OCI-LY1 (cell line): ENCODE results near the gene RAPGEF6.
A peak's percentile ranks its signal among the peaks of the same experiment; 100 is the strongest.

Experiments used
- H2AFZ ChIP-seq: fragments of 200-600 bp; sonication (generic), shearing (Covaris generic); 2 replicates; pipeline ENCODE4 v1.6.0; 2014; ENCODE audit warnings: antibody characterized with exemption, mild to moderate bottlenecking, low read length
- H3F3A ChIP-seq: fragments of 200-600 bp; sonication (generic), shearing (Covaris generic); 2 replicates; pipeline ENCODE4 v1.6.0; 2014; ENCODE audit warnings: mild to moderate bottlenecking, antibody characterized with exemption, low read length, moderate library complexity; ENCODE audit not compliant: insufficient read depth
- H3K27ac ChIP-seq: fragments of 200-600 bp; sonication (generic); 2 replicates; pipeline ENCODE4 v1.5.1; 2014; ENCODE audit warnings: low read length, mixed run types, mild to moderate bottlenecking, low read depth; ENCODE audit not compliant: poor library complexity, severe bottlenecking
- H3K27me3 ChIP-seq: fragments of 200-600 bp; sonication (generic); 2 replicates; pipeline ENCODE4 v1.6.0; 2014; ENCODE audit warnings: antibody characterized with exemption, mild to moderate bottlenecking, low read length, moderate library complexity; ENCODE audit not compliant: insufficient read depth
- H3K36me3 ChIP-seq: fragments of 200-600 bp; sonication (generic); 2 replicates; pipeline ENCODE4 v1.6.1; 2014; ENCODE audit warnings: mild to moderate bottlenecking, antibody characterized with exemption, low read length, moderate library complexity, mixed read lengths; ENCODE audit not compliant: insufficient read depth
- H3K4me1 ChIP-seq: fragments of 200-600 bp; sonication (generic); 2 replicates; pipeline ENCODE4 v1.5.1; 2014; ENCODE audit warnings: mild to moderate bottlenecking, low read length, moderate library complexity; ENCODE audit not compliant: insufficient read depth, severe bottlenecking
- H3K4me2 ChIP-seq: fragments of 200-600 bp; sonication (generic), shearing (Covaris generic); 2 replicates; pipeline ENCODE4 v1.6.1; 2014; ENCODE audit warnings: low read length
- H3K4me3 ChIP-seq: fragments of 200-600 bp; sonication (generic); 2 replicates; pipeline ENCODE4 v1.5.1; 2014; ENCODE audit warnings: low read length, low read depth, mild to moderate bottlenecking, mixed read lengths; ENCODE audit not compliant: poor library complexity, severe bottlenecking
- H3K79me2 ChIP-seq: fragments of 200-600 bp; shearing (Covaris generic); 2 replicates; pipeline ENCODE4 v1.6.1; 2016; ENCODE audit warnings: mixed run types, low read length, mixed read lengths; ENCODE audit not compliant: insufficient read depth
- H3K9ac ChIP-seq: fragments of 200-600 bp; sonication (generic), shearing (Covaris generic); 2 replicates; pipeline ENCODE4 v1.6.1; 2014; ENCODE audit warnings: mild to moderate bottlenecking, low read length, mixed read lengths
- H3K9me2 ChIP-seq: fragments of 200-600 bp; sonication (generic), shearing (Covaris generic); 2 replicates; pipeline ENCODE4 v1.6.1; 2014; ENCODE audit warnings: low read depth, mild to moderate bottlenecking, low read length, mixed read lengths
- H3K9me3 ChIP-seq: fragments of 200-600 bp; shearing (Covaris generic); 2 replicates; pipeline ENCODE4 v1.6.1; 2014; ENCODE audit warnings: low read length, mixed read lengths
- H4K20me1 ChIP-seq: fragments of 200-600 bp; sonication (generic), shearing (Covaris generic); 2 replicates; pipeline ENCODE4 v1.6.0; 2016; ENCODE audit warnings: mild to moderate bottlenecking, low read length; ENCODE audit not compliant: insufficient read depth
- CTCF ChIP-seq: fragments of 200-600 bp; sonication (generic), shearing (Covaris generic); IDR thresholded peaks from 2 replicates; pipeline ENCODE4 v1.5.1; 2017; ENCODE audit warnings: mild to moderate bottlenecking, antibody characterized with exemption, low read length, moderate library complexity, mixed read lengths
- EZH2 ChIP-seq: fragments of 200-600 bp; sonication (generic), shearing (Covaris generic); IDR thresholded peaks from 2 replicates; pipeline ENCODE4 v1.8.0; 2017; ENCODE audit warnings: borderline replicate concordance, mixed run types, mild to moderate bottlenecking, antibody characterized with exemption, low read length, moderate library complexity, mixed read lengths

RAPGEF6 gene

GRCh38 chr5:131393498-131393968 is 241.5 kb downstream of the RAPGEF6 start:
- H3K4me3 ChIP-seq: no peak overlapping the region
- H3K79me2 ChIP-seq: no peaks in the 10 kb centered on the region
- peak overlapping the region; percentile 30 for H3K27ac ChIP-seq
- H3K36me3 ChIP-seq: peaks cover 96% of the 10 kb centered on the region
- H3F3A ChIP-seq: no peaks in the 10 kb centered on the region
- H3K27me3 ChIP-seq: no peaks in the 10 kb centered on the region
- TF ChIP-seq EZH2 (no peak), CTCF (no peak)
- no peaks in the 10 kb centered on the region for H3K9me3 ChIP-seq
- H3K4me1 ChIP-seq: peaks cover 16% of the 10 kb centered on the region
- H4K20me1 ChIP-seq: no peaks in the 10 kb centered on the region
- H3K9me2 ChIP-seq: no peaks in the 10 kb centered on the region
- H3K9ac ChIP-seq: no peak overlapping the region
- no peak overlapping the region for H2AFZ ChIP-seq
- no peak overlapping the region for H3K4me2 ChIP-seq

- Histone ChIP-seq H3K4me1 (peaks cover 16% of the 10 kb centered on the region), H3K9me2 (no peaks in the 10 kb centered on the region), H3K79me2 (no peaks in the 10 kb centered on the region), H3K9me3 (no peaks in the 10 kb centered on the region), H3K27ac (no peak overlapping the region), H4K20me1 (no peaks in the 10 kb centered on the region), H3K36me3 (peaks cover 93% of the 10 kb centered on the region), H3K9ac (no peak overlapping the region), H3K4me2 (no peak overlapping the region), H2AFZ (no peak overlapping the region), H3K27me3 (no peaks in the 10 kb centered on the region), H3K4me3 (no peak overlapping the region), H3F3A (no peaks in the 10 kb centered on the region)
- TF ChIP-seq CTCF (no peak), EZH2 (no peak)
Measured at GRCh38 chr5:131392466-131393095, 242.4 kb downstream of the RAPGEF6 start.

GRCh38 chr5:131389869-131390265 is 245.2 kb downstream of the RAPGEF6 start:
- no peak overlapping the region for H2AFZ ChIP-seq
- peaks cover 93% of the 10 kb centered on the region for H3K36me3 ChIP-seq
- H3K9me3 ChIP-seq: no peaks in the 10 kb centered on the region
- H3K27ac ChIP-seq: no peak overlapping the region
- no peaks in the 10 kb centered on the region for H3K27me3 ChIP-seq
- no peak overlapping the region for H3K4me3 ChIP-seq
- H3K9me2 ChIP-seq: no peaks in the 10 kb centered on the region
- H3F3A ChIP-seq: no peaks in the 10 kb centered on the region
- no peaks in the 10 kb centered on the region for H3K79me2 ChIP-seq
- H3K4me2 ChIP-seq: no peak overlapping the region
- H3K4me1 ChIP-seq: peaks cover 15% of the 10 kb centered on the region
- no peak for TF ChIP-seq EZH2
- TF ChIP-seq CTCF: no peak
- H3K9ac ChIP-seq: no peak overlapping the region
- no peaks in the 10 kb centered on the region for H4K20me1 ChIP-seq
